GM19328 (cell line): ENCODE data around the gene GPER1.
"Not testable (repeated sequence)": the region's sequence is repeated elsewhere in the genome, so short reads cannot be mapped to it uniquely, and the experiment has no call there.

ENCODE experiments used
- ATAC-seq: cut with Tn5 transposase; IDR thresholded peaks from one replicate; pipeline ENCODE4 v1.9.1; 2021; ENCODE audit warnings: mild to moderate bottlenecking, moderate library complexity; ENCODE audit not compliant: unreplicated experiment

Gene GPER1

GRCh38 chr7:1140476-1141104, 52.7 kb downstream of the GPER1 start:
- no peak for ATAC-seq

GRCh38 chr7:1141651-1142050, 53.7 kb downstream of the GPER1 start:
- ATAC-seq, result no peak

GRCh38 chr7:1142051-1142635, 54.2 kb downstream of the GPER1 start:
- ATAC-seq, result no peak

- not testable (repeated sequence) for ATAC-seq
Observed at GRCh38 chr7:1143031-1143430, 55.1 kb downstream of the GPER1 start.
